Stimulated activated CD8-positive, alpha-beta memory T cell treated with anti-CD3 and anti-CD28 coated beads, Interleukin-7, amount 100 ng/mL, for 24 hours (primary cell): ENCODE data around the gene NAA10.
A peak's percentile ranks its signal among the peaks of the same experiment; 100 is the strongest.
"Not testable (repeated sequence)": the region's sequence is repeated elsewhere in the genome, so short reads cannot be mapped to it uniquely, and the experiment has no call there.

Experiments used
- DNase-seq: peaks from one replicate; pipeline ENCODE4 v3.0.0-alpha.2; 2020; ENCODE audit warnings: low read depth

NAA10 gene

GRCh38 chrX:153934762-153935325 lies at the start of gene NAA10:
TSS of gene NAA10 (minus strand) at chrX:153935037. CDS start at chrX:153934904, 133 bp downstream.
- DNase-seq, result no peak

GRCh38 chrX:153983321-153983801 lies 48.5 kb upstream of the NAA10 start:
- DNase-seq, result no peak

- no peak for DNase-seq
Observed at GRCh38 chrX:153981771-153982533, 47.1 kb upstream of the NAA10 start.

- no peak for DNase-seq
Observed at GRCh38 chrX:153981231-153981630, 46.4 kb upstream of the NAA10 start.

GRCh38 chrX:153980394-153980793 lies 45.6 kb upstream of the NAA10 start:
- DNase-seq, result not testable (repeated sequence)

DNA sequence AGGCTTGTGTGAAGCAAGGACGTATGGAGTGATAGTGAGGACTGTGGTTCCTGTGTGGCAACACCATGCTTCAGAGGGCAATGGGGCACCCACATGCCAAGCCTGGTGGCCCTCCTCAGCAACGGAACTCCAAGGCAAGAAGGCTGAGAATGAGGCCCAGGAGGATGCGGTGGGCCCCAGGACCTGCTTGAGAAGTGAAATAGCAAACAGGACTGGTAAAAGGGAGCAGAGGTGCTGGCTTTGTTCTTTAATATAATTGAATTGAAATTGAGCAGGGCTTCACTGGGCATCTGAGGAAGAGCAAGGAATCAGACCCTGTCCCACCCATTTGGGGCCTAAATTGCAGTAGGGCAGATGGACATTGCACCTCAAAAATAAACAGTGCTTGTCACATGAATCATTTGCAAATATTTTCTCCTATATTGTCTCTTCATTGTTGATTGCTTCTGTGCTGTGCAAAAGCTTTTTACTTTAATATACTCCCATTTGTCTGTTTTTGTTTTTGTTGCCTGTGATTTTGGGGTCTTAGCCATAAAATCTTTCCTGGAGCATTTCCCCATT lies 40.0 kb upstream of the NAA10 start:
- no peak for DNase-seq

DNA sequence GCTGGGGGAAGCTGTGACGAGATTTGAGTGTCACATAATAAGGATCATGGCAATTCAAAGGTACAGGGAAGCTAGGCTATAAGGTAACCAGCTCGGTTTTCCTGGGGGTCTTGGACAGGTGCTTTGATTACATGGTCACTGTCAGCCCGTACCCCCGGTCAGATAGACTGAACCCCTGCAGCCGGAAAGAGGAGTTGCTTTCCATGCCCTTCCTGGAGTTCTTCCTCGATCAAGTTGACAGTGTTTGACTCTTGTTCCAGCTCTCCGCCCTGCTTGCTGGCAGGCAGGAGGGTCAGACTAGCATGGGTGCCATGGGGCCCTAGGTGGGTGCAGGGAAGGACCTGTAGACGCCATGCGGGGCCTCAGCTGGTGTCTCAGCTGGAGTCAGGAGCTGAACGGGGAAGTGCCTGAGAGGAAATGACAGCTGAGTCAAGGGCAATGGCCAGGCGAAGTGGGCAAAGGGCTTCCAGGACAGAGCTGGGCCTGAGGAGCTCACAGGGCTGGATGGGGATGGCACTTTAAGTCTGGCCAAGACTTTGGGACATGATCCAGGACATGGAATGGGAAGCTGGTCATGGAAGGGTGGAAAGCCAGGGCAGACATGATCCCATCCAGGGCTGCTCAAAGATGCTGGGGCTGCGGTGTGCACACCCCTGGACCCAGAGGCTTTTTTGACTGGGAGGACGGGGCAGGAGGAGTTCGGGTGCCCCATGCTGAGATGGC lies 39.3 kb upstream of the NAA10 start:
- DNase-seq, result no peak

GRCh38 chrX:153973127-153974002 lies 38.5 kb upstream of the NAA10 start:
- DNase-seq, result no peak

- peak; percentile 59 for DNase-seq
Observed at GRCh38 chrX:153972368-153973126, 37.7 kb upstream of the NAA10 start, which contains the start of gene TMEM187. TSS of gene TMEM187 (plus strand) at chrX:153972754. CDS start at chrX:153982063, 9,309 bp downstream.

- peak; percentile 73 for DNase-seq
Observed at GRCh38 chrX:153971450-153972367, 36.9 kb upstream of the NAA10 start, which contains the start of gene HCFC1. TSS of gene HCFC1 (minus strand) at chrX:153971818. CDS start at chrX:153970840, 978 bp downstream.

GRCh38 chrX:153971124-153971449 lies 36.2 kb upstream of the NAA10 start:
- DNase-seq, result peak; percentile 52

- DNase-seq, result no peak
Observed at GRCh38 chrX:153970357-153971123, 35.7 kb upstream of the NAA10 start.

GRCh38 chrX:153969904-153970356 lies 35.1 kb upstream of the NAA10 start:
- DNase-seq, result no peak

DNA sequence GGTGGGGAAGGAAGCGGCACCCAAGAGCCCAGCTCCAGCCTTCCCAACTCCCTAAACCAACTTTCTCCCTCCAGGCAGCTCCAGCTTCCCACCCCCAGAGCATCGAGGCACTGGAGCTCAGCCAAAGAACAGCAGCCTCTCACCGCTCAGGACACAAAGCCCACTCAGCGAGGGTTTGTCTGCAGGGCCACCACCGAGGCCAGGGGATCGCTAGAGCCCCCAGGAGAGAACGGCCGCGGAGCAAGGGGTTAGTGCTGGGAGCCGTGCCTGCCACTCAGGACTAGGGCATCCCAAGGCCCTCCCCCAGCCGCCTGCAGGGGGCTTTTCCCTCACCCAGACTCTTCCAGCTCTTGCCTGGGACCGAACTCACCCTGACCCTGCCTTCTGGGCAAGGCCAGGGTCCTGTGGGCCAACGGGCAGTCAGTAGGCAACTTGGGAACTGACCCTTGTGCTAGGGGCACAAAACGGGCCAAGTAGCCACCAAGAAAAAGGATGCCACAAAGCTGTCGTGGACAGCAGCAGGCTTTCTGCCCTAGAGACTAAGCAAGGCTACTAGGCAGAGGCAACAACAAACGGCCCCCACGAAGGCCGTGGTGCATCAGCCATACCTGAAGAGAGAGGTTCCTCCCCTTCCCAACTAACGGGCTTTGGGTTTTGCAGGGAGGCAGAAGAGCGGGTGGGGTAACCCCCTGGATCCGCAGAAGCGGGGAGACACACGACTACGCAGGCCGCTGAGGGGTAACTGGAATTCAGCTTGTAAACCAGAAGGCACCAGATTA lies 34.5 kb upstream of the NAA10 start:
- DNase-seq, result no peak

GRCh38 chrX:153968754-153969124 lies 33.9 kb upstream of the NAA10 start:
- no peak for DNase-seq

DNA sequence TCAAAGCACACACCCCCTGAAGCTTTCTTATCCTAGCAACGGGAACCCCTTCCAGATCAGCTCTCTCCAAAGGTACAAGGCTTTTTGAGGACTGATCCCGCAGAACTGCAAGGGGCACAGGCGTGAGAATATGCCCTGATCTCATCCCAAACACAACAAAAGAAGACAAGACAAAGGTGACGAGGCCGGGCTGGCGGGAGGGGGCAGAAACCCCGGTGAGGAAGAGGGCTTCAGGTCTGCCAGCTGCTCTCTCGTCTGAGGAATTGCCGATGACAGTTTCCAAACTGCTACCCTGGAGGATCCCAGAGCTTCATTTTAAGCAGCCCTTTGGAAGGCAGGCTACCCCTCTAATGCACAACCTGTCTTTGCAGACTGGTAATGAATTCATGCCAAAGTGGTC lies 33.4 kb upstream of the NAA10 start:
- no peak for DNase-seq

- no peak for DNase-seq
Observed at GRCh38 chrX:153967536-153968224, 32.8 kb upstream of the NAA10 start.
